IPS DF 4.7 (cell line): ENCODE results near the gene RBP3.
A peak's percentile ranks its signal among the peaks of the same experiment; 100 is the strongest.

Experiments used
- DNase-seq: peaks from one replicate; pipeline ENCODE4 v3.0.0-alpha.2; 2013; ENCODE audit warnings: low spot score; ENCODE audit errors: extremely low read depth

RBP3 gene

GRCh38 chr10:47348138-47348651 is at the start of gene RBP3:
RBP3 (plus strand) TSS chr10:47348363; CDS start chr10:47348485, 122 bp downstream.
- DNase-seq, result no peak

DNA sequence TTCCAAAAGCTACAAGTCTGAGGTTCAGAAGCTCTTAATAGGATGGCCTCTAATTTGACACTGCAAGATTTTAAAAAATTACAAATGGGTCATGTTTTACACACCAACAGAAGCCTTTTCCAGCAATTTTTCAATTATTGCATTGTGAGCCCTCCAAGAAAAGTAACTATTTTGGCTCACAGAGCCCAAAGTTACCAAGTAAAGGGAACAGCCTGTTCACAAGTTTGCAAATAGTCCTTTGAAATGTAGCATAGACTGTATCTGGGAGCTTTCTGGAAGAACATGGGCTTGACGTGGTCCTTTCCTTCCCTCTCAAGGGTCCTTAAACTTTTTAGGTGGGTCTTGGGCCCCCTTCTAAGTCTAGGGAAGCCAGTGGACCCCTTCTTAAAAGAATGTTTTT is 49.4 kb upstream of the RBP3 start:
- no peak for DNase-seq

DNA sequence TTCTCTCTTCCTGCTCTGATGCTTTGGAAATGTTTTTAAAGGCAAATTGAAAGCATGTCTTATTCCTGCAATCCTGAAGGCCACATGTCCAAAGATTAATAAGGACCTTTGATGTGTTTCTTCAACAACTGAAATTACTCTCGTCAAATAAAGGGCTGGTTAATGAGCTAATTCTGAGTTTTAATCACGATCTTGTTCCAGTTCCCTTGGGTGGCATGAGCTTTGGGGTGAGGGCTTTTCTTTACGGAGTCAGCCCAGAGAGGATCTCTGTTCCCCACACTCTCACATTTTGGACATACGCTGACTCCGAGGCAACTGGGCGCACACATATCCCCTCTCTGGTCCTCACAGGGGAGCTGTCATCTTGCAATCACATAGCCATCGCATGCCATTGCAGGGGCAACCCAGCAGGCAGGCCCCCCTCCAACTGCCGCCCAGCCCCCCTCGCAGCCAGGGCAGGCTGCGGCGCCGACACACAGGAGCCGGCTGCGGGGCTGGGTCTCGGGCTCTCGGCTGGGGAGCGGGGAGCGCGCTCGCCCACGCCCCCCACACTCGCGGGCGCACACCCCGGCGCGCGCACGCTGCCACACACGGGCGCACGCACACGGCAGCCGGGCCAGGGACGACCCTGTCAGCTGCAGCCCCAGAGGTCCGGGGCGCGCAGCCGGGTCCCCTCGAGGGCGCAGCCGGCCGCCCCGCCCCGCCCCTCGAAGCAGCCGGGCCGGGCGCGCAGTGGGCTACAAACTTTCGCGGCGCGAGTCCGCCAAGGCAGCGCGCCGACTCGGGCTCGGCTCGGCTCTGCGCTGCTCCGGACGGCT is 48.3 kb upstream of the RBP3 start, which contains the start of gene GDF10:
GDF10 (plus strand) TSS at position 587 of the 818 bp plus-strand sequence. CDS start 455 bp downstream, outside the sequence.
- DNase-seq, result no peak

DNA sequence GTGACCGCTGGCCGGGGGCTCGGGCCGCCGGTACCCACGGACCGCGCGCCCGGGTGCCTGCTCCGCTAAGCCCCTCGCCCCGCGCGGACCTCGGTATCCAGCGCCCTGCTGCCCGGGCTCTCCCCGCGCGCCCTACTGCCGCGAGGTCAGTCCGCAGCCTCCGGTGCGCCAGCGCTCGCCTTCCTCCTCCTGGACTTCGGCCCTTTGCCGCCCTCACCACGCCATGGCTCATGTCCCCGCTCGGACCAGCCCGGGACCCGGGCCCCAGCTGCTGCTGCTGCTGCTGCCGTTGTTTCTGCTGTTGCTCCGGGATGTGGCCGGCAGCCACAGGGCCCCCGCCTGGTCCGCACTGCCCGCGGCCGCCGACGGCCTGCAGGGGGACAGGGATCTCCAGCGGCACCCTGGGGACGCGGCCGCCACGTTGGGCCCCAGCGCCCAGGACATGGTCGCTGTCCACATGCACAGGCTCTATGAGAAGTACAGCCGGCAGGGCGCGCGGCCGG is 47.7 kb upstream of the RBP3 start:
- no peak for DNase-seq

GRCh38 chr10:47301833-47302232 is 46.3 kb upstream of the RBP3 start:
- DNase-seq, result no peak

GRCh38 chr10:47303105-47303504 is 45.1 kb upstream of the RBP3 start:
- no peak for DNase-seq

DNA sequence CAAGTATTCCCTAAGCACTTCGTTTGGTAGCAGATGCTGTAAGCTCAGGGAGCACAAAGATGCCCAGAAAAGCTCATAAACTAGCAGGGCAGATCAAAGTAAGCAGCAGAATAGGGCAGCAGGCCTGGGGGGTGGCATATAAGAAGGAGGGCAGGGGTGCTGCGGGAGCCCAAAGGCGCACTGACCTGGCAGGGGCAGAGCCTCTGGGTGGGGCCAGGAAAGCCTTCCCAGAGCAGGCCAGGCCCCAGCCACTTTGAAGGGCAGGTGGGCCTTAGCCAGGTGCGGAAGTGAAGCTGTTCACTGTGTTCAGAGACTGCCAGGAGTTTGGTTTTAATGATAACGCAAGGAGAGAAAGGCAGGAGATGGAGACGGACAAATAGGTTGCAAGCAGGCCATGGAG is 44.3 kb upstream of the RBP3 start:
- DNase-seq, result no peak

- DNase-seq, result no peak
Observed at GRCh38 chr10:47305566-47305965, 42.6 kb upstream of the RBP3 start.

DNA sequence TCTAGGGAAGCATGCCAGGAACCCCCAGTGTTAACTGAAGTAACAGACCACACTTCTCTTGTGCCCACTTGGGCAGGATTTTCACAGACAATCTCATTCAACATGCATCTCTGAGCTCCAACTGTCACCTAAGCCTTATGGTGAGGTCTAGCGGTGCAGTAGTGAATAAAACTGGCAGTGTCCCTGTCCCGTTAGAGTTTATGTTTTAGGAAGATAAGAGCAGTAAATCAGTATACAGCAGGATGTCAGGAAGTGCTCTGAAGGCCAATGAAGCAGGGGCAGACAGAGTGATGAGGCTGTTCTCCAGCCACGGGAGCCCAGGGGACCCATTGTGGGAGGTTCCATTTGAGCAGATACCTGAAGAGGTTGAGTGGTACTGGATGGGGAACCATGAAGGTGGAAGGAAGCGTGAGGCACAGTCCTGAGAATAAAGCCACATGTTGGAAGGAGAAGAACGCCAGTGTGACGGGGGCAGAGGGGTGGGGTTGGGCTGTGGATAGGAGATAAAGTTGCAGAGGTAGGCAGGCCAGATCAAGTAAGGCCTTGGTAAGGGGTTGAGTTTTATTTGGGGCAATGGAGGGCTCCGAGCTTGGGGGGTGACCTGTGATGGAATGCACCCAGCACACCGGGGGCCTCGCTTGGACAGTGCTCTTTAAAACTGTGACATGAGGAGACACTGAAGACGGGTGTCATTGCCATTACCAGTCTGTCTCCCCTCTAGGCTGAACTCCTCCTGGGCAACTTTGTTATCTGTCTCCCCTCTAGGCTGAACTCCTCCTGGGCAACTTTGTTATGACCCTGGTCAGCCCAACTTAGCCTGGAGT is 41.6 kb upstream of the RBP3 start:
- DNase-seq, result no peak

GRCh38 chr10:47307381-47307780 is 40.8 kb upstream of the RBP3 start:
- no peak for DNase-seq

DNA sequence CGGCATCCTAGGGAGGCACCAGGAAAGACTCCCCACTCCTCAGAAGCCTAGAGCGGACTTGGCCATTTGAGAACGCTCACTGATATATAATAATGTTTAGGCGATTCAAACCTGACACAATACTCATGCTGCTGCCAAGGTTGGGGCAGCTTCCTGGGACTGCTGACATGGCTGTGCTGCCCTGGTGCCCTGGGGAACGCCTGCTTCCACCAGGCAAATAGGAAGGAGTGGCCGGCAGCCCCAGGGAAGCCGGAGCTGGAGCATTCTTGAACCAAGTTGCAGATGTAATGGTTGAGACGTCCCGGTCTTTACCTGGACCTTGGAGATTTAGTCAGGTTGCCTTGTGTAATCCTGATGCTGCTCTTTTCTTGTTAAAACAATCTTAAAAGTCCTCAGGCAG is 39.4 kb upstream of the RBP3 start:
- DNase-seq, result no peak

GRCh38 chr10:47309408-47310089 is 38.6 kb upstream of the RBP3 start:
- no peak for DNase-seq

DNA sequence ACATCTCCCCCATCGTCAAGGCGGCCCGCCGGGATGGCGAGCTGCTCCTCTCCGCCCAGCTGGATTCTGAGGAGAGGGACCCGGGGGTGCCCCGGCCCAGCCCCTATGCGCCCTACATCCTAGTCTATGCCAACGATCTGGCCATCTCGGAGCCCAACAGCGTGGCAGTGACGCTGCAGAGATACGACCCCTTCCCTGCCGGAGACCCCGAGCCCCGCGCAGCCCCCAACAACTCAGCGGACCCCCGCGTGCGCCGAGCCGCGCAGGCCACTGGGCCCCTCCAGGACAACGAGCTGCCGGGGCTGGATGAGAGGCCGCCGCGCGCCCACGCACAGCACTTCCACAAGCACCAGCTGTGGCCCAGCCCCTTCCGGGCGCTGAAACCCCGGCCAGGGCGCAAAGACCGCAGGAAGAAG is 38.1 kb upstream of the RBP3 start:
- no peak for DNase-seq

GRCh38 chr10:47311193-47311931 is 36.8 kb upstream of the RBP3 start:
- no peak for DNase-seq

- DNase-seq, result peak; percentile 51
Observed at GRCh38 chr10:47311932-47312662, 36.1 kb upstream of the RBP3 start.

DNA sequence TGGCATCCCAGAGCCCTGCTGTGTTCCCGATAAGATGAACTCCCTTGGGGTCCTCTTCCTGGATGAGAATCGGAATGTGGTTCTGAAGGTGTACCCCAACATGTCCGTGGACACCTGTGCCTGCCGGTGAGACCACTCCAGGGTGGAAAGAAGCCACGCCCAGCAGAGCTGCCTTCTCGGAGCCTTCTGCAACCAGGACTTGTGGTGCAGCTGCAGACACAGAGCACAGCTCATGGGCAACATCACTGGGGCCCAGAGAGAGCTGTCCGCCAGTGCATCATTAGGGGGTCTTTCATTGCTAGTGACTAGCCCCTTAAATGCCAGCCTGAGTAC is 35.5 kb upstream of the RBP3 start:
- no peak for DNase-seq

GRCh38 chr10:47314416-47314970 is 33.7 kb upstream of the RBP3 start:
- DNase-seq, result no peak

GRCh38 chr10:47315421-47315820 is 32.7 kb upstream of the RBP3 start:
- DNase-seq, result no peak

DNA sequence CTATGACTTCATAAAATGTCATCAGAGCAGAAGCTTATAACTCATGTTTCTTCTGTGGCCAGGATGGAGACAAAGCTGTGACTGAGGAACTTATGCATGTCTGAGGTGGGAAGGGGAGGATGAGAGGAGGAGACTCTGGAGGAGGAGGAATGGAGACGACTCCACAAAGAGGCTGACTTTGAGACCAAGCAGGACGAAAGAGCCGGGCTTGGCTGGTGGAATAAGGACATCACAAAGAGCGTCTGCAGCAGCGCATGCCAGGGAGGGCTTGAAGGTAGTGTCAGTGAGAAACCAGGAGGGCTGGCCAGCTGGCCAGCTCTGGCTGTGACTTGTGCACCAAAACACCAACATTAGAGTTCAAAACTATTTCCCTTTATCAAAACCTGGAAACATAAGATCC is 32.0 kb upstream of the RBP3 start:
- DNase-seq, result no peak

DNA sequence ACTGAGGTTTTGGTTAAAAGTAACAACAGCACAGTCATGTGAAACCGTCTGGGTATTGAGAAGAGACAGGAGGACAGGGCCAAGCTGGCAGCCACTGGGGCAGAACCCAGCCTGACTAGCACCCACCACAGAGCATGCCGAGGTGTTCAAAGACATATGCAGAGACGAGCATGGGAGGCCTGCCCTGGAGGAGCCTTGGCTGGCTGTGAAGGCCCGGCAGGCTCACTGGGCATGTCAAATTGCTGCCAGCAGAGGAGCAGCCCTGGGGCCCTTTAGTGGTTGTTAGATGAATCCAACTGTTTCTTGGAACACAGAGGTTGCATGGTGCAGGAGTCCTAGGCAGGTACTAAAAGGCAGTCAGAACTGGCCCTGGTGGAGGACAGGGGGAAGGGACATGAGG is 30.9 kb upstream of the RBP3 start:
- no peak for DNase-seq
